Neural progenitor cell (in vitro differentiated cells): ENCODE data around the gene TFDP1. TPM values are rescaled to one million over a fixed set of nuclear protein-coding genes. Genes with fewer than 3 reads are reported as not detected.
A peak's percentile ranks its signal among the peaks of the same experiment; 100 is the strongest.

Experiments
- DNase-seq: peaks from one replicate; pipeline ENCODE4 v3.0.0-alpha.2; 2016; ENCODE audit warnings: low spot score
- H2AFZ ChIP-seq: fragments of 200-600 bp; sonication (generic); replicated peaks from 2 replicates; pipeline ENCODE4 v1.6.1; 2016; ENCODE audit warnings: antibody characterized with exemption
- H3F3A ChIP-seq: fragments of 200-600 bp; sonication (generic); 2 replicates; pipeline ENCODE4 v1.6.1; 2016; ENCODE audit warnings: antibody characterized with exemption, low read depth
- H3K27ac ChIP-seq: fragments of 200-600 bp; sonication (generic); 2 replicates; pipeline ENCODE4 v1.5.1; 2016; ENCODE audit warnings: mild to moderate bottlenecking
- H3K27me3 ChIP-seq: fragments of 200-600 bp; sonication (generic); 2 replicates; pipeline ENCODE4 v1.6.1; 2016; ENCODE audit warnings: mild to moderate bottlenecking, moderate library complexity
- H3K36me3 ChIP-seq: fragments of 200-600 bp; sonication (generic); 2 replicates; pipeline ENCODE4 v1.5.1; 2016
- H3K4me1 ChIP-seq: fragments of 200-600 bp; sonication (generic); 2 replicates; pipeline ENCODE4 v1.6.1; 2016; ENCODE audit warnings: mixed run types
- H3K4me2 ChIP-seq: fragments of 200-600 bp; sonication (generic); 2 replicates; pipeline ENCODE4 v1.6.1; 2016
- H3K4me3 ChIP-seq: fragments of 200-600 bp; sonication (generic); 2 replicates; pipeline ENCODE4 v1.5.1; 2016
- H3K79me2 ChIP-seq: fragments of 200-600 bp; sonication (generic); 2 replicates; pipeline ENCODE4 v1.6.1; 2016; ENCODE audit warnings: low read depth
- H3K9ac ChIP-seq: fragments of 200-600 bp; sonication (generic); 2 replicates; pipeline ENCODE4 v1.6.1; 2016
- H3K9me3 ChIP-seq: fragments of 200-600 bp; sonication (generic); 2 replicates; pipeline ENCODE4 v1.5.1; 2016; ENCODE audit warnings: low read depth
- H4K20me1 ChIP-seq: fragments of 200-600 bp; sonication (generic); 2 replicates; pipeline ENCODE4 v1.6.1; 2016; ENCODE audit warnings: low read depth
- H3K27ac Mint-ChIP-seq: 3 replicates; pipeline ENCODE4 v1.8.0; 2021; ENCODE audit warnings: mixed read lengths
- H3K27me3 Mint-ChIP-seq: 2 replicates; pipeline ENCODE4 v1.8.0; 2022; ENCODE audit warnings: low read depth, mild to moderate bottlenecking, inconsistent platforms, moderate library complexity, mixed read lengths; ENCODE audit not compliant: insufficient read depth
- H3K36me3 Mint-ChIP-seq: 3 replicates; pipeline ENCODE4 v1.8.0; 2021; ENCODE audit warnings: mixed read lengths
- H3K4me1 Mint-ChIP-seq: 3 replicates; pipeline ENCODE4 v1.8.0; 2021; ENCODE audit warnings: mixed read lengths
- H3K4me3 Mint-ChIP-seq: 3 replicates; pipeline ENCODE4 v1.8.0; 2021; ENCODE audit warnings: mild to moderate bottlenecking, moderate library complexity, mixed read lengths
- H3K9me3 Mint-ChIP-seq: 3 replicates; pipeline ENCODE4 v1.8.0; 2020; ENCODE audit warnings: mixed read lengths
- EZH2 ChIP-seq: fragments of 200-600 bp; sonication (generic); IDR thresholded peaks from 2 replicates; pipeline ENCODE4 v1.6.1; 2017; ENCODE audit warnings: antibody characterized with exemption, mild to moderate bottlenecking, moderate library complexity
- EZH2phosphoT487 ChIP-seq: fragments of 200-600 bp; sonication (generic); IDR thresholded peaks from 2 replicates; pipeline ENCODE4 v1.6.1; 2017; ENCODE audit warnings: antibody characterized with exemption
- total RNA-seq: library from RNA; depleted of rRNA; stranded (reverse); fragments of >200 nt; gene quantifications from 2 replicates; pipeline ENCODE4 v1.2.3, GENCODE V29; 2015; ENCODE audit warnings: low replicate concordance
- TF ChIP-seq, protein P1 (sequence below): fragments of 200-600 bp; sonication (generic); IDR thresholded peaks from 2 replicates; pipeline ENCODE4 v1.5.1; 2017; ENCODE audit warnings: antibody characterized with exemption, mild to moderate bottlenecking

The TFDP1 gene
- total RNA-seq, 1 donor from 2014 or later: 88.6 TPM

DNA sequence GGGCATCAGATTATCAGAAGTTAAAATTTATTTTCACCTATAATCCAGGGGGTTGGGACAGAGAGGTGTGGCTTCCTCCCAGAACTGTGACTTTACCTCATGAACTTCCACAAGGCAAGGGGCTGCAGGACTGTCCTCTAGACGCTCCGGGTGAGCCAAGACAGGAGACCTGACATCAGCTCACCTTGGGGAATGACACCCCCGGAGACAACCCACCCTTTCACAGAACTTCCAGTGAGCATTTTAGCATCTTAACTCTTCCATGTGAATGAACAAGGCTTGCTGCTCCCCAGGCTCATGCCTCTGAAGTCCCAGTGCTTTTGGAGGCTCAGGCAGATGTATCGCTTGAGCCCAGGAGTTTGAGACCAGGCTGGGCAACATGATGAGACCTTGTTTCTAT is 29.4 kb upstream of the TFDP1 start:
- Histone ChIP-seq H3K4me2 (no peak overlapping the region), H2AFZ (no peak overlapping the region), H3K4me1 (no peaks in the 10 kb centered on the region), H3K9ac (no peak overlapping the region), H4K20me1 (peaks cover 2% of the 10 kb centered on the region), H3K27me3 (no peaks in the 10 kb centered on the region), H3K36me3 (no peaks in the 10 kb centered on the region), H3K79me2 (no peaks in the 10 kb centered on the region), H3K4me3 (no peak overlapping the region), H3F3A (no peaks in the 10 kb centered on the region), H3K9me3 (no peaks in the 10 kb centered on the region), H3K27ac (no peak overlapping the region)
- no peak for DNase-seq
- H3K4me3 Mint-ChIP-seq: no peak overlapping the region
- H3K27me3 Mint-ChIP-seq: peaks cover 7% of the 10 kb centered on the region
- no peak overlapping the region for H3K27ac Mint-ChIP-seq
- H3K4me1 Mint-ChIP-seq: no peaks in the 10 kb centered on the region
- TF ChIP-seq EZH2: no peak
- no peaks in the 10 kb centered on the region for H3K9me3 Mint-ChIP-seq
- H3K36me3 Mint-ChIP-seq: peaks cover 5% of the 10 kb centered on the region

DNA sequence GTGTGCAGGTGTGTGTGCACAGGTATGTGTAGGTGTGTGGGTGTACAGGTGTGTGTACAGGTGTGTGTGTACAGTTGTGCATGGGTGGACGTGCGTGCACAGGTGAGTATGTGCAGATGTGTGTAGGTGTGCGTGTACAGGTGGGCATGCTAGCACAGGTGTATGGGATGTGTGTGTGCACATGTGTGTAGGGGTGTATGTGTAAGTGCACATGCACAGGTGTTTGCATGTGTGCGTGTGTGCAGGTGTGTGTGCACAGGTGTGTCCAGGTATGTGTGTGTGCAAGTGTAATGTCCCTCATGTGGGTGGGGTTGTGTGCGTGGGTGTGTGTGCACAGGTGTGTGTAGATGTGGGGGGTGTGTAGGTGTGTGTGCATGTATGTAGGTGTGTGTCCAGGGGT is 27.5 kb upstream of the TFDP1 start:
- H3K4me1 Mint-ChIP-seq: peaks cover under 1% of the 10 kb centered on the region

DNA sequence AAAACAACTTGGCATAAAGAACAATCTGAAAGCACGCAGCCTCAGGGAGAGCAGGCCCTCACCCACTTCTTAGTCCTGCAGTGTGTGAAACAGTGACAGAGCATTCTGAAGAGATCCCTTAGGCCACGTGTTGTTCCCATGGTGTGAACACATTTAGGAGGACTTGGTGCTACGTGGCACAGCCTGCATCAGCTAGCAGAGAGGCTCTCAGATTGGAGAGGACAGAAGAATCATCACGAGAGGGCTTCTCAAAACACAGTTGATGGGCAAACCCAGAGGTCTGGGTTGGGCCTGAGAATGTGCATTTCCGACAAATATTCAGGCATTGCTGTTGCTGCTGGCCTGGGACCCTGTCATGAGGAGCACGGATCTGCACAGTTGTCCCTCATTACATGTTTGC is 26.1 kb upstream of the TFDP1 start:
- Histone ChIP-seq H3K36me3 (no peaks in the 10 kb centered on the region), H3K27ac (no peak overlapping the region), H3K27me3 (no peaks in the 10 kb centered on the region), H3K79me2 (no peaks in the 10 kb centered on the region), H3K4me2 (no peak overlapping the region), H2AFZ (no peak overlapping the region), H3K9me3 (no peaks in the 10 kb centered on the region), H3K9ac (no peak overlapping the region), H3K4me3 (no peak overlapping the region), H3F3A (no peaks in the 10 kb centered on the region), H3K4me1 (no peaks in the 10 kb centered on the region), H4K20me1 (no peaks in the 10 kb centered on the region)
- no peak for DNase-seq
- H3K27me3 Mint-ChIP-seq: peaks cover 9% of the 10 kb centered on the region
- H3K36me3 Mint-ChIP-seq: peaks cover 4% of the 10 kb centered on the region
- H3K4me3 Mint-ChIP-seq: no peak overlapping the region
- peaks cover 7% of the 10 kb centered on the region for H3K4me1 Mint-ChIP-seq
- TF ChIP-seq, protein P1, sequence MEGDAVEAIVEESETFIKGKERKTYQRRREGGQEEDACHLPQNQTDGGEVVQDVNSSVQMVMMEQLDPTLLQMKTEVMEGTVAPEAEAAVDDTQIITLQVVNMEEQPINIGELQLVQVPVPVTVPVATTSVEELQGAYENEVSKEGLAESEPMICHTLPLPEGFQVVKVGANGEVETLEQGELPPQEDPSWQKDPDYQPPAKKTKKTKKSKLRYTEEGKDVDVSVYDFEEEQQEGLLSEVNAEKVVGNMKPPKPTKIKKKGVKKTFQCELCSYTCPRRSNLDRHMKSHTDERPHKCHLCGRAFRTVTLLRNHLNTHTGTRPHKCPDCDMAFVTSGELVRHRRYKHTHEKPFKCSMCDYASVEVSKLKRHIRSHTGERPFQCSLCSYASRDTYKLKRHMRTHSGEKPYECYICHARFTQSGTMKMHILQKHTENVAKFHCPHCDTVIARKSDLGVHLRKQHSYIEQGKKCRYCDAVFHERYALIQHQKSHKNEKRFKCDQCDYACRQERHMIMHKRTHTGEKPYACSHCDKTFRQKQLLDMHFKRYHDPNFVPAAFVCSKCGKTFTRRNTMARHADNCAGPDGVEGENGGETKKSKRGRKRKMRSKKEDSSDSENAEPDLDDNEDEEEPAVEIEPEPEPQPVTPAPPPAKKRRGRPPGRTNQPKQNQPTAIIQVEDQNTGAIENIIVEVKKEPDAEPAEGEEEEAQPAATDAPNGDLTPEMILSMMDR: no peak
- TF ChIP-seq EZH2 (no peak), EZH2phosphoT487 (no peak)
- H3K9me3 Mint-ChIP-seq: no peaks in the 10 kb centered on the region
- no peak overlapping the region for H3K27ac Mint-ChIP-seq

More for the DNA sequence above, 27.5 kb upstream of the TFDP1 start:
- no peak for DNase-seq
- peaks cover 5% of the 10 kb centered on the region for H3K36me3 Mint-ChIP-seq
- H3K4me3 Mint-ChIP-seq: peak overlapping the region; percentile 38
- no peak overlapping the region for H2AFZ ChIP-seq
- H4K20me1 ChIP-seq: no peaks in the 10 kb centered on the region
- no peak overlapping the region for H3K9ac ChIP-seq
- no peaks in the 10 kb centered on the region for H3K9me3 Mint-ChIP-seq
- H3K4me2 ChIP-seq: no peak overlapping the region
- H3K27ac Mint-ChIP-seq: no peak overlapping the region
- no peaks in the 10 kb centered on the region for H3K36me3 ChIP-seq
- H3F3A ChIP-seq: no peaks in the 10 kb centered on the region
- H3K27me3 ChIP-seq: no peaks in the 10 kb centered on the region
- H3K9me3 ChIP-seq: no peaks in the 10 kb centered on the region
- H3K27me3 Mint-ChIP-seq: peaks cover 7% of the 10 kb centered on the region
- H3K4me1 ChIP-seq: no peaks in the 10 kb centered on the region
- no peaks in the 10 kb centered on the region for H3K79me2 ChIP-seq
- no peak overlapping the region for H3K27ac ChIP-seq
- no peak overlapping the region for H3K4me3 ChIP-seq
- TF ChIP-seq EZH2: no peak
- TF ChIP-seq, protein P1: no peak
- no peak for TF ChIP-seq EZH2phosphoT487

DNA sequence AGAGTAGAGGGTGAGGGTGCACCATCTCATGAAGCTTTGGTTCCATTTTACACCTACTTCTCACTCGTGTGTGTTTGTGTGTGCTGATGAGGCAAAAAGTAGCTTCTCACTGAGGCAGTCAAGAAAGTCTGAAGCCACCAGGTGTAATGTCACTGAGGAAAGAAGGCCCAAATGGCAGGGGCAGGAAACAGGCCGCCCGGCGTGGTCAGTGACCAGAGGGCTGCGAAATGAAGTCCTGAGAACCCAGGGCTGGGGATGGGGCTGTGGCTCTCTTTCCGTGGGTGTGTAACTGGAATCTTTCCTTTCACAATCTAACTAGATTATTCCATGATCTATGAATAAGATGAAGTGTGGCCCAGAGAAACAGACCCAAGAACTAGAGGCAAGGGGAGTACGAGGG is 25.5 kb upstream of the TFDP1 start:
- Mint-ChIP-seq H3K36me3 (peaks cover 4% of the 10 kb centered on the region), H3K4me1 (peaks cover 7% of the 10 kb centered on the region), H3K27me3 (peaks cover 9% of the 10 kb centered on the region), H3K27ac (no peak overlapping the region), H3K4me3 (no peak overlapping the region), H3K9me3 (no peaks in the 10 kb centered on the region)
- H3K4me2 ChIP-seq: no peak overlapping the region
- no peak overlapping the region for H2AFZ ChIP-seq
- H3K4me3 ChIP-seq: no peak overlapping the region
- H3K9ac ChIP-seq: no peak overlapping the region
- no peaks in the 10 kb centered on the region for H3K27me3 ChIP-seq
- H3K9me3 ChIP-seq: no peaks in the 10 kb centered on the region
- H4K20me1 ChIP-seq: no peaks in the 10 kb centered on the region
- H3K4me1 ChIP-seq: no peaks in the 10 kb centered on the region
- H3K79me2 ChIP-seq: no peaks in the 10 kb centered on the region
- H3K27ac ChIP-seq: no peak overlapping the region
- no peaks in the 10 kb centered on the region for H3K36me3 ChIP-seq
- H3F3A ChIP-seq: no peaks in the 10 kb centered on the region
- DNase-seq: no peak
- TF ChIP-seq, protein P1: no peak
- TF ChIP-seq EZH2: no peak
- no peak for TF ChIP-seq EZH2phosphoT487
